HG03135 (cell line): ENCODE measurements around the gene SLC7A6.

Source experiments
- ATAC-seq: cut with Tn5 transposase; IDR thresholded peaks from one replicate; pipeline ENCODE4 v1.9.1; 2021; ENCODE audit warnings: mild to moderate bottlenecking, moderate library complexity; ENCODE audit not compliant: unreplicated experiment

SLC7A6 gene

GRCh38 chr16:68339214-68339613 lies 74.9 kb downstream of the SLC7A6 start:
- no peak for ATAC-seq

GRCh38 chr16:68342620-68343019 lies 78.3 kb downstream of the SLC7A6 start:
- no peak for ATAC-seq

- no peak for ATAC-seq
These were observed 78.8 kb downstream of the SLC7A6 start for GRCh38 chr16:68343137-68343536.

- ATAC-seq: no peak
These were observed 79.9 kb downstream of the SLC7A6 start for GRCh38 chr16:68344252-68344651.

- no peak for ATAC-seq
These were observed 81.1 kb downstream of the SLC7A6 start for GRCh38 chr16:68345351-68345810.

- no peak for ATAC-seq
These were observed 81.8 kb downstream of the SLC7A6 start for GRCh38 chr16:68345958-68346635.

- ATAC-seq: no peak
These were observed 82.7 kb downstream of the SLC7A6 start for GRCh38 chr16:68346892-68347480.

GRCh38 chr16:68347605-68348004 lies 83.3 kb downstream of the SLC7A6 start:
- no peak for ATAC-seq

GRCh38 chr16:68348639-68349445 lies 84.5 kb downstream of the SLC7A6 start:
- no peak for ATAC-seq

GRCh38 chr16:68349838-68350410 lies 85.6 kb downstream of the SLC7A6 start:
- ATAC-seq: no peak

GRCh38 chr16:68350813-68351350 lies 86.6 kb downstream of the SLC7A6 start:
- no peak for ATAC-seq
